Fibroblast of skin of abdomen (primary cell): ENCODE data around the gene RARA.
A peak's percentile ranks its signal among the peaks of the same experiment; 100 is the strongest.

Experiments used
- DNase-seq: peaks from one replicate; pipeline ENCODE4 v3.0.0-alpha.2; 2013

RARA gene

DNA sequence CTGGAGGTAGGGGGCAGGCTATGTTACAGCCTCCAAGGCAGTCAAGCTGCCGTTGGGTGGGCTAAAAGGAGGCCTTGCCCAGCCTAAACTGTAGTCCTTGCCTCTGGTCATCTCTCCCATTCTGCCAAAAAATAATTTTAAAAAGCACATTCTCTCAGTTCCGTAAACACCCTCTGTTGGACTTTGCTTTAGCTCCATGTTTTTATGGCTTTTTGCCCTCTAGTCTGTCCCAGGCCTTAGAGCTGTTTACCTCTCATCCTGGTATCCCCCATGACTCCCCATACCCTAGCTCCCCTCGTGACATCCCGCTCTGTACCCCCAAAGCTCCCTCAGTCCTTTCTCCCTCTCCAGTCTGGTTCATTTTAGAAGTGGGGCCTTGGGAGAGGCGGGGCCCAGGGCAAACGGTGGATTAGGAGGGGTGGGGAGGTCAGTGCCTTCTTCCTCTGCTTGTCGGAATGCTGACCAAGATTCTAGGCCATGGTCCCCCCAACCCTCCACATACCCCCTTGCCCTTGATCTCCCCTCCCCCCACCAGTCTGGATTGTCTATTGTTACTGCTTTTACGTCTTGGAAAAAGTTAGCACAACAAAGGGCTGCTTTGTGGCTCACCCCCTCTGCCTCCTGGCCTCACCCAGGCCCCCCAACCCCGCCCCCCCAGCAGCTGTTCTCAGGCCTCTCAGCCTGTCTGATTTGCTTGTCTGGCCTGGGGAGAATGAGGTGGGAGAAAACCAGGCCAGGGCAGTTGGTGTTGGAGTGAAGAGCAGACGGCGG is 37.2 kb downstream of the RARA start:
- no peak for DNase-seq

DNA sequence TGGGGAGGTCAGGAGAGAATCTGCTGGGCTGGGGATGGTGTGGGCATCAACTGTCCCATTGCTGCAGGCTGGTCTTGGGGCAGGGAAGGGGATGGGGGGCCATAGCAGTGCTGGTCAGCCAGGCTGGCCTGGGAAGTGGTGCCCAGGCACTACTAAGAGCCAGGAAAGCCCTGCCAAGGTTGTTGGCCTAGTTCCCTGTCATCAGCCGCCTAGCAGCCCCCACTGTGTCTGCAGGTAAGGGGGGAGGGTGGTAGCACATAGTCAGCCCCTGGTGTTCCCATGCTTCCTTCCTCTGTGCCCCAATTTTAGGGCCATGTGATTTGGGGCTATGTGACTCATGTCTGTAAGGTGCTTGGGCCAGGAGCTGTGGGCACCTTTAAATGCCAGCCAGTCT is 37.8 kb downstream of the RARA start:
- no peak for DNase-seq

- no peak for DNase-seq
Measured at GRCh38 chr17:40347319-40348135, 38.5 kb downstream of the RARA start.

DNA sequence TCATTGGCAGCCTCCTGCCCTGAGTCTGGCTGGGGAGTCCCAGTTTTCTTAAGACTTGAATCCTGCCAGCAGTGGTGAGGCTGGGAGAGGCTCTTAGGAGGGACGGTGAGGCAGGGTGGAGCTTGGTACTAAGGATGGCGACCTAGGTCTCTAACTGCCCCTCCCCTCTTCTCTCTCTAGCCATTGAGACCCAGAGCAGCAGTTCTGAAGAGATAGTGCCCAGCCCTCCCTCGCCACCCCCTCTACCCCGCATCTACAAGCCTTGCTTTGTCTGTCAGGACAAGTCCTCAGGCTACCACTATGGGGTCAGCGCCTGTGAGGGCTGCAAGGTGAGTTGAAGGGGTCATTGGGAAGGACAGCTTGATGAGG is 39.1 kb downstream of the RARA start:
- no peak for DNase-seq

- no peak for DNase-seq
Measured at GRCh38 chr17:40348562-40349476, 39.8 kb downstream of the RARA start.

DNA sequence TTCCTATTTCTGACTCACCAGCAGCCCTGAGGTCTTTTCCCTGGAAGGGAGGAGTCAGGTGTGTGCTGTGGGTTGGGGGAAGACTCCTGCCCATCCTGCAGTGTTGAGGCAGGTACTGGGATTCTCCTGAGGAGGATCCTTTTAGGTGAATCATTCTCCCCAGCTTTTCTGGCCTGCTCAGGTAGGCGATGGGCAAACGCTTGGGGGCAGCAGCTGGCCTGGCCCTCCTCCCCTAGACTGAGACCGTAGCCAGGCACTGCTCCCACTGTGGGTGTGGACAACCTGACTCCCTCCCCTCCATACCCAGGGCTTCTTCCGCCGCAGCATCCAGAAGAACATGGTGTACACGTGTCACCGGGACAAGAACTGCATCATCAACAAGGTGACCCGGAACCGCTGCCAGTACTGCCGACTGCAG is 40.5 kb downstream of the RARA start:
- no peak for DNase-seq

DNA sequence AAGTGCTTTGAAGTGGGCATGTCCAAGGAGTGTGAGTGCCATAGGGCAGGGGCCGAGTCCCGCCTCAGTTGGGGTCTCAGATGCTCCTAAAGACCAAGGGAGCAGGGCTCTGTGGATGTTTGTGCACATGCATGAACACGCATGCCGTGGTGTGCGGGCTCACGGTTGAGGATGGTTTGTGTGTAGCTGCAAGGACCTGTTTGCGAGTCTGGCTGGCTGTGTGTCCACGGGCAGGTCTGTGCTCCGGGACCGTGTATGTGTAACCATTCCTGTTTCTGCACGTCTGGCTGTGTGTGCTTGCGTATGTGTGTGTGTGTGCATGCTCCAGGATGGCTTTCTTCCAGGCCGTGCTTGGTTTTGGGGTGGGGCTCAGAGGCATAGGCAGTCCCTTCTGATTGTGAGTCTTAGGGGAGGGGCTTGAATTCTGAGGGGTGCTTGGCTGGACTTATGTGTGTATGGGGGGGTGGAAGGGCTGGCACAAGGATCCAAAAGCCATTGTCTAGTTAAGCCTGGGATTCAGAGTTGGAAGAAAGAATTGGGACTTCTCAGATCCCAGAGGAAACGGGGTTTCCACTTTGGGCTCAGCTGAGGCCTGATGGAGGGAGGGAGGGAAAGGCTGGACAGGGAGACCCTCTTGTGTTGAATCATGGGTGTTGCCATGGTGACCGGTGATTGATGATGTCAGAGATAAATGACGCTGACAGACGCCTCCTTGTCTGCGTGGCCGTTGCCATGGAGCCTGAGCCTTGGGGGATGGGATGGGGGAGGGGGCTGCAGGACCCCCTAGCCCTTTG is 41.1 kb downstream of the RARA start:
- peak; percentile 70 for DNase-seq

DNA sequence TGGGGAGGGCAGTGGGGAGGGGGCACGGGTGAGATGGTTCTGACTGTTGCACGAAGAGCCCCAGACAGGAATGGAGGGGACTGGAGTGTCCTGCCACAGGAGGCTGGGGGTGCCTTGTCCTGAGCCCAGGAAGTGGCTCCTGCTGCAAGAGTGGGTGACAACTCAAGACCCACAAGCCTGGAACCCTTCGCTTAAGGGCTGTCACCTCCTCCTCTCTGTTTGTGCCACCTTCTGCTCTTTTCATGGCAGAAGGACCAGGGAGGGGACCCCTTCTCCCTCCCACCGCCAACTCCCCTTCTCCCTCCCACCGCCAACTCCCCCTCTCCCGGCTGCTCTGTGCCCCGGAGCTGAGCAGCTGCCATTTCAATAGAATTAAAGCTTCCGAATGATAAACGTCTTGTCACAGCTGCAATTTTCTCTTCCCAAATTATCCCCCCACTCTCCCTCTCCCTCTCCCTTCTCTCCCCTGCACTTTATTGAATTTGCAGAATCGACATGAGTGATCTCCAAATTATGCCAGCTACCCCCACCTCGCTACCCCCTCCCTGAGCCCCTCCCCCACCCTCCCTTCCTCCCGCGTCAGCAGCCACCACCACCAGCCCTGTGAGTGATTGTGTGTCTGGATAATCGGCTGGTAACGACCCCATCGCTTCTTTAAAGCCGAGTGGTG is 41.8 kb downstream of the RARA start:
- no peak for DNase-seq

- DNase-seq = no peak
Measured at GRCh38 chr17:40351359-40352236, 42.6 kb downstream of the RARA start.

DNA sequence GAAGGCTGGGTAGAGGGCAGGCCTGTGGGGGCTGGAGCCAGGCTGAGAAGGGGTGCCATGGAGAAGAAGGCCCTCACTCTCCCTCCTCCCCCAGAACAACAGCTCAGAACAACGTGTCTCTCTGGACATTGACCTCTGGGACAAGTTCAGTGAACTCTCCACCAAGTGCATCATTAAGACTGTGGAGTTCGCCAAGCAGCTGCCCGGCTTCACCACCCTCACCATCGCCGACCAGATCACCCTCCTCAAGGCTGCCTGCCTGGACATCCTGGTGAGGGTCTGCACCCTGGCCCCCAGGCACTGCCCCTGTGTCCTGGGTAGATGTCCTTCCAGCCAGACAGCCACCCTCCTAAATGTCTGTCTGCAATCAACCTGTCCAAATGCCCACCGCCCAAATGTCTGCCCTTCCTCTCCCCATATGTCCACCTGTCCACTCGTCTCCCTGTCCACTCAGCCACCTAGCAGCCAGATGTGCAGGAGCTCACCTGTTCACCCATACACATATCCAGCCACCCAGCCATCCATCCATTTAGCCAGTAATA is 43.3 kb downstream of the RARA start:
- no peak for DNase-seq

GRCh38 chr17:40352779-40353394 is 43.9 kb downstream of the RARA start:
- DNase-seq = no peak

GRCh38 chr17:40354221-40355122 is 45.5 kb downstream of the RARA start:
- no peak for DNase-seq

DNA sequence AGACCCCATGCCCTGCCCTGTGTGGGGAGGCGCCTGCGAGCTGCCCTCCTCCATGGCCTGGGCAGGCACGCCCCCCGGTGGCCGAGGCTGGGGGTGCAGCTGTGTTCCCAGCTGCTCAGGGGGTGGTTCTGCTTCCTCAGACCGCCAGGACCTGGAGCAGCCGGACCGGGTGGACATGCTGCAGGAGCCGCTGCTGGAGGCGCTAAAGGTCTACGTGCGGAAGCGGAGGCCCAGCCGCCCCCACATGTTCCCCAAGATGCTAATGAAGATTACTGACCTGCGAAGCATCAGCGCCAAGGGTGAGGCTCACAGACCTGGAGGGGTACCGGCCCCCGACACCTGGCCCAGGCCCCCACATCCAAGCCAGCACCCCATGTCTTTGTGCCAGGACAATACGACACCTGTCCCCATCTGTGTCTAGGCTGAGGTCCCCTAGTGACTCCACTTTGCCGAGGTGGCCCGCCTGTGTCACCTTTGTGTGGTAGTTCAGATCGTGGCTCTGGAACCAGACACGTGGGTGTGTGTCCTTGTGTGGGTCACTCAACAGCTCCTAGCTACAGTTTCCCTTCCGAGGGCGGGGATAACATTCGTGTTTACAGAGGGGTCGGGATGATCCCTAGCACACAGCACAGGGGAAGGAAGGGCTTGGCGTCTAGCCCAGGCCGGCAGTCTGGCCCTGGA is 46.3 kb downstream of the RARA start:
- peak; percentile 41 for DNase-seq

GRCh38 chr17:40355804-40356758 is 47.1 kb downstream of the RARA start:
- no peak for DNase-seq

GRCh38 chr17:40356990-40357881 is 48.3 kb downstream of the RARA start:
- no peak for DNase-seq
